Head of caudate nucleus (tissue), 42 donors: ENCODE measurements around the gene SPIRE1.

Experiments
- DNase-seq, 42 donors: peaks; one replicate each; pipeline versions ENCODE4 v3.0.0 to v3.0.0-alpha.2; 2020 to 2021; ENCODE audit warnings: mixed read lengths in 7 of 42
- intact Hi-C: fragments of 100-400 bp; cut with DNase I; formaldehyde crosslinking; loops from one replicate; pipeline ENCODE4 v1.15.0; 2022

The SPIRE1 gene

GRCh38 chr18:12657684-12658425 lies at the start of gene SPIRE1:
SPIRE1 (minus strand) TSS chr18:12658107; CDS start chr18:12657866, 241 bp downstream.
- intact Hi-C loops: loop anchor here (5.0 kb wide), 3 partner anchors 44 to 251 kb away; partner anchors contain the start of genes CEP76, PRELID3A and PSMG2
- peak in 40 of 42 donors; percentile 51 to 88 (median 76) for DNase-seq

GRCh38 chr18:12703664-12704063 lies 45.8 kb upstream of the SPIRE1 start:
- DNase-seq: no peak
- intact Hi-C loops: loop anchor here (5.0 kb wide), 2 partner anchors 46 to 326 kb away; partner anchors contain the start of genes AFG3L2 and SPIRE1

DNA sequence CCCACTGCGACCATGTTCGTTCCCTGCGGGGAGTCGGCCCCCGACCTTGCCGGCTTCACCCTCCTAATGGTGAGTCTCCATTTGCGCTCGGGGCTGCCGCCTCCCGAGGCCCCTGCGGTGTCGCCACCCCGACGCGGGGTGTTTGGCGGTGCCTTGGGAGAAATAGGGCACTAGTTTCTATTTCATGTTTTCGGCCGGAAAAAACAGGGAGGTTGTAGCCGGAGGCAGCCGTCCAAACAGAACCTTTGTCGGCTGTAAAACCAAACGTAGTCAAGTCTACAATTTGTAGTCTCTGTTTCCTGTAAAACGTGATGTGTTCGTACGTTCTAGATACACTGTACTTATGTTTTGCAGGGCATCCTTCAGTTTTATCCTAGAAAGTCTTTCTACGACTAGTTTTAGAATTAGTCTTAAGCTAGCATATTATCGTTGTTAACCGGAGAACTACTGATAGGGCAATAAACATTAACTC lies 45.2 kb upstream of the SPIRE1 start:
- DNase-seq: no peak
- intact Hi-C loops: loop anchor here (5.0 kb wide), 2 partner anchors 46 to 326 kb away; partner anchors contain the start of genes AFG3L2 and SPIRE1

DNA sequence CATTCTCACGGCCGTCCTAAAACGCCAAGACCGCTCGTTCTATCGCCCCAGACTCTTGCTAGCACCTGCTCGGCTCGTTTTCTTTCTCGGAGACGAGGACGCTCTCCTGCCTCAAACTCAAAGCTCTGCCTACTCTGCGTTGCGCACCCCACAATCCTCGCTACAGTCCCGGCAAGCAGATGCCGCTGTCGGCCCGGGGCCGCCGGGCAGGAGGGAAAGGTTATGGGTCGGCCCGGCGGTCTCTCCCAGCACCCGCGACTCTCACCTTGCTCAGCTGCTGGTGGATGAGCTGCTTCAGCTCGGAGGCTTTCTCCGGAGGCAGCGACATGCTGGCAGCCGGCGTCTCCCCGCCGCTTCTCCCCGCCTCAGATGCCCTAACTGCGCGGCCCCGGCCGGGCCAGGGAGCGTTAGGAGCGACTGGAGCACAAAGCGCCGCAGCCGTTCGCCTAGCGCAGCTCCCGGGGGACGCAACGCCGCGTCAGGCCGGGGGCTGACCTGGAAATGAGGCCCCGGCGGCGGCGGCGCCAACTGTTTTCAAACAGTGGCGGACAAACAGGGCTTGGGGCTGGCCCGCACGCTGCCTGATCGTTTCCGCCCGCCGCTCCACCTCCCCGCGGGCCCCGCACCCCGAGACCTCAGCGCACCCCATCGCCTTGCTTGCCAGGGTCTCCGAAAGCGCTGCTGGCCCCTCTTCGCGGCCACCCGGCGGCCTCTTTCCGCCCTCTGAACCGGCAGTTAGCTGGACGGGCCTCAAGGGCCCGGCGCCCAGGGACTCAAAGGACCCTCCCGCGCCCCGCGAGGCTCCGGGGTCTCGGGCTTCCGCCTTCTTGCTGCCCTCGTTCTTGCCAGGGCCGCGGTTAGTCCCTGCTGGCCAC lies 44.6 kb upstream of the SPIRE1 start, which contains the start of the genes CEP76 and PSMG2:
CEP76 (minus strand) TSS at position 503 of the 875 bp plus-strand sequence; CDS start at position 328, 175 bp downstream.
PSMG2 (plus strand) TSS at position 822 of the 875 bp plus-strand sequence. CDS start 66 bp downstream, outside the sequence.
- peak; percentile 70 to 95 (median 88) for DNase-seq
- intact Hi-C loops: loop anchor here (5.0 kb wide), 2 partner anchors 45 to 325 kb away; partner anchors contain the start of genes AFG3L2 and SPIRE1

GRCh38 chr18:12701161-12701560 lies 43.3 kb upstream of the SPIRE1 start:
- no peak for DNase-seq
- intact Hi-C loops: loop anchor here (5.0 kb wide), 2 partner anchors 44 to 324 kb away; partner anchors contain the start of genes AFG3L2 and SPIRE1

- intact Hi-C loops: loop anchor here (5.0 kb wide), 2 partner anchors 42 to 322 kb away; partner anchors contain the start of genes AFG3L2 and SPIRE1
- DNase-seq: no peak
Observed at GRCh38 chr18:12699747-12700146, 41.8 kb upstream of the SPIRE1 start.

DNA sequence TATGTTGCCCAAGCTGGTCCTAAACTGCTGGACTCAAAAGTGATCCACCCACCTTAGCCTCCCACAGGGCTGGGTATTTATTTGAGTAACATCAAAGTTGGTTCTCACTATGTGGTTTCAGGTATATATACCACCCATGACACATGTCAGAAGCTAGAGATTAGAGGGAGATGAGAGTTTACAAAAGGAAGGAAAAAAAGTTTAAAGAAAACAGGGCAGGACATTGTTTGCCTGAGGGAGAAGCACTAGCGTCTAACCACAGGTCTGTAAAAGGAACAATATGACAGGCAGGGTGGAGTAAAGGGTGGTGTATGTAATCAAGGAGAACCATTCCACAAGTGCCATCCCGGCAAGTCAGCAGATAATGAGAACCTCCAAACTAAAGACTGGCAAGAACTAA lies 36.1 kb upstream of the SPIRE1 start:
- intact Hi-C loops: no loop called here
- peak in 1 of 42 donors; percentile 0 for DNase-seq

DNA sequence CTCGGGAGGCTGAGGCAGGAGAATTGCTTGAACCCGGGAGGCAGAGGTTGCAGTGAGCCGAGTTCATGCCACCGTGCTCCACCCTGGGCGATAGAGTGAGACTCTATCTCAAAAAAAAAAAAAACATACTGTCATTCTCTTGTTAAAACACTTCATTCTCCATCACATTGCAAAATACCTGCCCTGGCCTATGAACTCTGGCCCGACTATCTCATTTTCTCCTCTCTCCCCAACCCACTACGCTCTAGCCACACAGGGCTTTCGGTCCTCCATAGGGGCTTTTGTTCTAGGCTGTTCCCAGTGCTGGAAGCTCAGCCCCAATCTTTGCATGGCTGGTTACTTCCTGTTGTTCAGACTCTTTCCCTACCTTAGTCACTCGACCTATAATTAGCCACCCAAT lies 34.3 kb upstream of the SPIRE1 start:
- DNase-seq: no peak
- intact Hi-C loops: no loop called here

DNA sequence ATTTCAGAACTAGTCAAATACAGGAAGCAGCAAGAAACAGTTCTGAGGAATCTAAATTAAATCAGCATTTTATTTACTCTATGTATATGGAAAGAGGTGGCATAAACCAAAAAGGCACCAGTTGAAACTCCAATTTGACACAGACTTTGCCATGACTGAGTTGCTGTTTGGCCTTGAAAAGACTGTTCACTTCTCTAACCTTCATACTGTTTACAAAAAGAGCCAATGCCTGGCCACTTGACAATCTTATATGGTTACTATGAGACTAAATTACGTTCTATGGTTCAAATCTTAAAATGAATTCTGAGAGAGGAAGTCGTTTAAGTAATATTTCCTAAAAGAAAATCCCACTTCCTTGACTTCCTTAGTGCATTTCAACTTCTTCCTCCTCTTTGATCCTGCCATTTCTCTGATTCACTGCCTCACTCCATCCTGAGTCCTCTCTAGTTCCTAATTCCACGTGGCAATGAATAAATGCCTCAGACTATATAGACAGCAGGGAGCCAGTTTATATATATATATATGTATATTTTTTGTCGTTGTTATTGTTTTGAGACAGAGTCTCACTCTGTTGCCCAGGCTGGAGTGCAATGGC lies 31.4 kb upstream of the SPIRE1 start:
- peak in 2 of 42 donors; percentile 4 to 5 for DNase-seq
- intact Hi-C loops: no loop called here

DNA sequence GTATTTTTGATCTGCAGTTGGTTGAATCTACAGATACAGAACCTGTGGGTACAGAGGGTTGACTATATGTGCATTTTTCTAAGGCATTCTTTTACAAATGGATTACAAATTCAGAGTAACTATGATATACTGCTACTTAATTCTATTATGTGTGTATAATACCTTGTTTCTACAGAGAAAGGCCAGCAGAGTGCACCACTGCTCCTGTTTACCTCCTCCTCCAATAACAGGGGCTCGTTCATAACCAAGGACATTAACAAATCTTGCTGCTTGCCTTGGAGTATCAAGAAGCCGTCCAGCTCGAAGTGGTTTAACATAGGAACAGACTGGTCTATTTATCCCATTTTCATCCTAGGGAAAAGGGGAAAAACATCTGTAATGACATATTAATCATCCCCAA lies 28.2 kb upstream of the SPIRE1 start:
- intact Hi-C loops: no loop called here
- peak in 17 of 42 donors; percentile 6 to 58 (median 24) for DNase-seq

GRCh38 chr18:12679183-12679786 lies 21.4 kb upstream of the SPIRE1 start:
- peak in 22 of 42 donors; percentile 8 to 62 (median 31) for DNase-seq
- intact Hi-C loops: no loop called here

DNA sequence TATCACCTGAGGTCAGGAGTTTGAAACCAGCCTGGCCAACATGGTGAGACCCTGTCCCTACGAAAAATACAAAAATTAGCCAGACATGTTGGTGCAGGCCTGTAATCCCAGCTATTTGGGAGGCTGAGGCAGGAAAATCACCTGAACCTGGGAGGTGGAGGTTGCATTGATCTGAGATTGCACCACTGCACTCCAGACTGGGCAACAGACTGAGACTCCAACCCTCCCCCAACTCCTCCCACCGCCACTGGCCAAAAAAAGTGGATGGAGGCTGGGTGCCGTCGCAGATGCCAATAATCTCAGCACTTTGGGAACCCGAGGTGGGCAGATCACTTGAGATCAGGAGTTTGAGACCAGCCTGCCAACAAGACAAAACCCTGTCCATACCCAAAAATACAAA lies 10.1 kb upstream of the SPIRE1 start:
- intact Hi-C loops: no loop called here
- DNase-seq: peak in 1 of 42 donors; percentile 31

DNA sequence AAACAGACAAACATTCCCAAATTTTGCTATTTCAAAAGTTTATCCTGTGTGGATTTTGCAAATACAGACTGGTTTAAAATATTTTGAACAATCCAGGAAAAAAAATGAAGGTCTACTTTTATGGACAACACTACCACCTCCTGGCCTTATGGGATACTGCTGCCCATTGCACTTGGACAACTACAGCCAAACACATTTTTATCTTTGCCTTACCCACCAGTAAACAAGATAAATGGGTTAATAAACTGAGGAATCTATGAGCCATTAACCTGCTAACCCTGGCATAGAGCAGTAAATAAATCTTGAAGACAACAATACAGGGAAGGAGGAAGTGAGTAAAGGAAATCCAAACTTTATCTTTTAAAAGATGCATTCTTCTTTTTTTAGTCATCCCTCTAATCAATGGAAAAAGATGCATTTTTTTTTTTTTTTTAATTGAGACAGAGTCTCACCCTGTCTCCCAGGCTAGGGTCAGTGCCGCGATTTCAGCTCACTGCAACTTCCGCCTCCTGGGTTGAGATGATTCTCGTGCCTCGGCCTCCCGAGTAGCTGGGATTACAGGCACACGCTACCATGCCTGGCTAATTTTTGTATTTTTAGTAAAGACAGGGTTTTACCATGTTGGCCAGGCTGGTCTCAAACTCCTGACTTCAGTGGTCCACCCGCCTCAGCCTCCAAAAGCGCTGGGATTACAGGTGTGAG lies 2.1 kb upstream of the SPIRE1 start:
- intact Hi-C loops: loop anchor here (1.0 to 5.0 kb wide), 4 partner anchors 42 to 269 kb away; partner anchors contain the start of genes CEP76, PRELID3A and PSMG2
- DNase-seq: peak in 30 of 42 donors; percentile 22 to 84 (median 52)

- DNase-seq: peak in 40 of 42 donors; percentile 20 to 78 (median 50)
- intact Hi-C loops: loop anchor here (1.0 to 5.0 kb wide), 4 partner anchors 44 to 267 kb away; partner anchors contain the start of genes CEP76, PRELID3A and PSMG2
Observed at GRCh38 chr18:12658426-12659138, 675 bp upstream of the SPIRE1 start.

GRCh38 chr18:12656938-12657683 lies 796 bp downstream of the SPIRE1 start:
- intact Hi-C loops: loop anchor here (5.0 kb wide), 3 partner anchors 45 to 250 kb away; partner anchors contain the start of genes CEP76, PRELID3A and PSMG2
- peak in 40 of 42 donors; percentile 18 to 80 (median 57) for DNase-seq

- intact Hi-C loops: loop anchor here (5.0 kb wide), 3 partner anchors 46 to 249 kb away; partner anchors contain the start of genes CEP76, PRELID3A and PSMG2
- no peak for DNase-seq
Observed at GRCh38 chr18:12656605-12656937, 1.3 kb downstream of the SPIRE1 start.
